ENCODE results near the gene FHIP2A.

The FHIP2A gene

GRCh38 chr10:114815791-114816190 lies 5.8 kb upstream of the FHIP2A start:
- no peak for TF ChIP-seq CTCF (IDR thresholded peaks at IDR 0.05; ENCODE audit: low read depth, low read length)
- DNase-seq (ENCODE audit: low read depth in 2 of 2) = no peak
- H3K4me3 ChIP-seq (replicated peaks in 1 of 2; ENCODE audit: low read depth in 2 of 2, low read length in 2 of 2) = no peak overlapping the region

GRCh38 chr10:114816308-114816707 lies 5.3 kb upstream of the FHIP2A start:
- no peak for TF ChIP-seq CTCF (IDR thresholded peaks at IDR 0.05; ENCODE audit: low read depth, low read length)
- no peak for DNase-seq (ENCODE audit: low read depth in 2 of 2)
- no peak overlapping the region for H3K4me3 ChIP-seq (replicated peaks in 1 of 2; ENCODE audit: low read depth in 2 of 2, low read length in 2 of 2)

- no peak for DNase-seq (ENCODE audit: low read depth in 2 of 2)
- no peak for TF ChIP-seq CTCF (IDR thresholded peaks at IDR 0.05; ENCODE audit: low read depth, low read length)
- H3K4me3 ChIP-seq (replicated peaks in 1 of 2; ENCODE audit: low read depth in 2 of 2, low read length in 2 of 2) = no peak overlapping the region
Measured at GRCh38 chr10:114819322-114819721, 2.3 kb upstream of the FHIP2A start.

GRCh38 chr10:114821915-114822443 lies 399 bp downstream of the FHIP2A start:
- peak overlapping the region; percentile 71 for H3K4me3 ChIP-seq (replicated peaks in 1 of 2; ENCODE audit: low read depth in 2 of 2, low read length in 2 of 2)
- TF ChIP-seq CTCF (IDR thresholded peaks at IDR 0.05; ENCODE audit: low read depth, low read length) = no peak
- peak; percentile 42 to 53 for DNase-seq (ENCODE audit: low read depth in 2 of 2)

GRCh38 chr10:114822444-114823076 lies 980 bp downstream of the FHIP2A start:
- DNase-seq (ENCODE audit: low read depth in 2 of 2) = peak; percentile 67 to 71
- peak overlapping the region; percentile 71 for H3K4me3 ChIP-seq (replicated peaks in 1 of 2; ENCODE audit: low read depth in 2 of 2, low read length in 2 of 2)
- TF ChIP-seq CTCF (IDR thresholded peaks at IDR 0.05; ENCODE audit: low read depth, low read length) = no peak

- TF ChIP-seq CTCF (IDR thresholded peaks at IDR 0.05; ENCODE audit: low read depth, low read length) = no peak
- H3K4me3 ChIP-seq (replicated peaks in 1 of 2; ENCODE audit: low read depth in 2 of 2, low read length in 2 of 2) = peak overlapping the region; percentile 71
- DNase-seq (ENCODE audit: low read depth in 2 of 2) = peak; percentile 24 to 55
Measured at GRCh38 chr10:114823077-114823463, 1.5 kb downstream of the FHIP2A start.

- no peak for TF ChIP-seq CTCF (IDR thresholded peaks at IDR 0.05; ENCODE audit: low read depth, low read length)
- H3K4me3 ChIP-seq (replicated peaks in 1 of 2; ENCODE audit: low read depth in 2 of 2, low read length in 2 of 2) = no peak overlapping the region
- DNase-seq (ENCODE audit: low read depth in 2 of 2) = peak in 1 of 2 donors; percentile 70
Measured at GRCh38 chr10:114824391-114824790, 2.8 kb downstream of the FHIP2A start.

All from cardiac fibroblast (primary cell).